ENCODE data around the gene RCVRN.

DNA sequence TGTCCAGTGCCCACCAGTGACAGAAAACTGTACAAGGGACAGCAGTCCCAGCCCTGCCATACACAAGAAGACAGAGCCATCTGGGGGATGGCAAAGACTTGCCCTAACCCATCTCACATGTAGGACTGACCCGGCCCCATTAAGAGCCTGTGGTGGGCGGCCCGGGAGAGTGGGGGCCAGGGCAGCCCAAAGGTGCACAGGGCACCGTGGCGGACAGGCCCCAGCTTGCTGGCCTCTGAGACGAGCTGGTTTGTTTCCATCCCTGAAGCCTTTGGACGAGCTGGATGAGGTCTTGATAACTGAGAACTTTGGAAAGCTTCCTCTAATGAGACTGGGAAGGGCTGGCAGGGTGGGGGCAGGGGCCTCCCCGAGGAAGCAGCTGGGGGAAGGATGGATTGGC is 11.0 kb upstream of the RCVRN start:
- TF ChIP-seq, protein P1, sequence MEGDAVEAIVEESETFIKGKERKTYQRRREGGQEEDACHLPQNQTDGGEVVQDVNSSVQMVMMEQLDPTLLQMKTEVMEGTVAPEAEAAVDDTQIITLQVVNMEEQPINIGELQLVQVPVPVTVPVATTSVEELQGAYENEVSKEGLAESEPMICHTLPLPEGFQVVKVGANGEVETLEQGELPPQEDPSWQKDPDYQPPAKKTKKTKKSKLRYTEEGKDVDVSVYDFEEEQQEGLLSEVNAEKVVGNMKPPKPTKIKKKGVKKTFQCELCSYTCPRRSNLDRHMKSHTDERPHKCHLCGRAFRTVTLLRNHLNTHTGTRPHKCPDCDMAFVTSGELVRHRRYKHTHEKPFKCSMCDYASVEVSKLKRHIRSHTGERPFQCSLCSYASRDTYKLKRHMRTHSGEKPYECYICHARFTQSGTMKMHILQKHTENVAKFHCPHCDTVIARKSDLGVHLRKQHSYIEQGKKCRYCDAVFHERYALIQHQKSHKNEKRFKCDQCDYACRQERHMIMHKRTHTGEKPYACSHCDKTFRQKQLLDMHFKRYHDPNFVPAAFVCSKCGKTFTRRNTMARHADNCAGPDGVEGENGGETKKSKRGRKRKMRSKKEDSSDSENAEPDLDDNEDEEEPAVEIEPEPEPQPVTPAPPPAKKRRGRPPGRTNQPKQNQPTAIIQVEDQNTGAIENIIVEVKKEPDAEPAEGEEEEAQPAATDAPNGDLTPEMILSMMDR (IDR thresholded peaks at IDR 0.05; ENCODE audit: control extremely low read depth in 1 of 3, insufficient read depth in 1 of 3, low read depth in 1 of 3, low read length in 3 of 3), result no peak
- no peak for TF ChIP-seq SRF (IDR thresholded peaks at IDR 0.05; ENCODE audit: low read depth, low read length)
- no peak for TF ChIP-seq EZH2 (IDR thresholded peaks at IDR 0.05; ENCODE audit: low read depth, low read length, severe bottlenecking)
- no peak for TF ChIP-seq JUND (IDR thresholded peaks at IDR 0.05; ENCODE audit: low read length)
- no peak for TF ChIP-seq HDAC6 (IDR thresholded peaks at IDR 0.05; ENCODE audit: low read depth, low read length)
- no peak for TF ChIP-seq CEBPB (IDR thresholded peaks at IDR 0.05; ENCODE audit: low read depth, low read length)
- TF ChIP-seq POLR2A (IDR thresholded peaks at IDR 0.05; ENCODE audit: control extremely low read depth in 1 of 2, low read depth in 2 of 2, low read length in 2 of 2), result no peak

All from H1 (cell line).